Lung microvascular endothelial cell (primary cell): Measurements from ENCODE around the gene GRIK2. TPM values are rescaled to one million over a fixed set of nuclear protein-coding genes. Genes with fewer than 3 reads are reported as not detected.

ENCODE experiments used
- DNase-seq, 2 donors: peaks; one replicate each; pipeline versions ENCODE4 v3.0.0 to v3.0.0-alpha.2; 2010; ENCODE audit warnings: low read depth in 2 of 2
- total RNA-seq: library from RNA; depleted of rRNA; stranded (reverse); fragments of >200 nt; gene quantifications from 2 replicates; pipeline ENCODE4 v1.2.1, GENCODE V29; 2014

The GRIK2 gene
- total RNA-seq, 1 donor from 2014 or later: not detected

GRCh38 chr6:101454106-101454676 is 60.7 kb downstream of the GRIK2 start:
- DNase-seq: no peak

- DNase-seq: no peak
Observed at GRCh38 chr6:101458336-101458735, 64.8 kb downstream of the GRIK2 start.

GRCh38 chr6:101458826-101459225 is 65.3 kb downstream of the GRIK2 start:
- no peak for DNase-seq

GRCh38 chr6:101462576-101462975 is 69.1 kb downstream of the GRIK2 start:
- DNase-seq: no peak

GRCh38 chr6:101465863-101466262 is 72.4 kb downstream of the GRIK2 start:
- no peak for DNase-seq

GRCh38 chr6:101477436-101477835 is 83.9 kb downstream of the GRIK2 start:
- DNase-seq: no peak

GRCh38 chr6:101478891-101479290 is 85.4 kb downstream of the GRIK2 start:
- DNase-seq: no peak

- no peak for DNase-seq
Observed at GRCh38 chr6:101482606-101483005, 89.1 kb downstream of the GRIK2 start.

- no peak for DNase-seq
Observed at GRCh38 chr6:101484781-101485180, 91.3 kb downstream of the GRIK2 start.

- DNase-seq: no peak
Observed at GRCh38 chr6:101486124-101486523, 92.6 kb downstream of the GRIK2 start.

GRCh38 chr6:101486726-101487125 is 93.2 kb downstream of the GRIK2 start:
- DNase-seq: no peak

- no peak for DNase-seq
Observed at GRCh38 chr6:101489456-101489855, 95.9 kb downstream of the GRIK2 start.

GRCh38 chr6:101490857-101491256 is 97.3 kb downstream of the GRIK2 start:
- DNase-seq: no peak

- DNase-seq: no peak
Observed at GRCh38 chr6:101502818-101503217, 109.3 kb downstream of the GRIK2 start.

GRCh38 chr6:101509536-101509935 is 116.0 kb downstream of the GRIK2 start:
- no peak for DNase-seq

GRCh38 chr6:101513181-101513580 is 119.7 kb downstream of the GRIK2 start:
- no peak for DNase-seq

- DNase-seq: no peak
Observed at GRCh38 chr6:101516578-101516977, 123.1 kb downstream of the GRIK2 start.

GRCh38 chr6:101517632-101518031 is 124.1 kb downstream of the GRIK2 start:
- DNase-seq: no peak

- DNase-seq: no peak
Observed at GRCh38 chr6:101522254-101522653, 128.7 kb downstream of the GRIK2 start.

GRCh38 chr6:101527467-101527866 is 134.0 kb downstream of the GRIK2 start:
- no peak for DNase-seq

- no peak for DNase-seq
Observed at GRCh38 chr6:101528801-101529200, 135.3 kb downstream of the GRIK2 start.

- DNase-seq: no peak
Observed at GRCh38 chr6:101531538-101531937, 138.0 kb downstream of the GRIK2 start.

- DNase-seq: no peak
Observed at GRCh38 chr6:101534386-101534785, 140.9 kb downstream of the GRIK2 start.

- DNase-seq: no peak
Observed at GRCh38 chr6:101534821-101535220, 141.3 kb downstream of the GRIK2 start.
